PC-3 (cell line): ENCODE measurements around the gene PNPT1. TPM values are rescaled to one million over a fixed set of nuclear protein-coding genes. Genes with fewer than 3 reads are reported as not detected.
"Not testable (repeated sequence)": the region's sequence is repeated elsewhere in the genome, so short reads cannot be mapped to it uniquely, and the experiment has no call there.

Experiments used
- ATAC-seq: fragments of 200-7000 bp; cut with Tn5 transposase; 2 replicates; pipeline ENCODE4 v1.9.1; 2020; ENCODE audit warnings: mild to moderate bottlenecking, moderate library complexity
- Bru-seq: library from RNA; stranded (reverse); fragments of 400-500 nt; gene quantifications from one replicate; lab custom pipeline; 2021; lab: Mats Ljungman, UMichigan
- BruChase-seq, 2 experiments: library from RNA; stranded (reverse); fragments of 400-500 nt; gene quantifications; one replicate each; lab custom pipeline; 2021; lab: Mats Ljungman, UMichigan
- BruUV-seq: library from RNA; stranded (reverse); fragments of 400-500 nt; replicated peaks from 2 replicates; lab custom pipeline; 2021; lab: Mats Ljungman, UMichigan
- CTCF ChIA-PET: fragments of 300-600 bp; sonication (Branson Sonifier 250); formaldehyde crosslinking; loops from one replicate; lab custom pipeline; 2022; ENCODE audit warnings: antibody characterized with exemption; lab: Charles Lee
- POLR2A ChIA-PET: fragments of 300-600 bp; sonication (Branson Sonifier 250); formaldehyde crosslinking; loops from one replicate; lab custom pipeline; 2022; ENCODE audit warnings: antibody characterized with exemption; ENCODE audit not compliant: unreplicated experiment; lab: Charles Lee
- DNase-seq: peaks from one replicate; pipeline ENCODE4 v3.0.0-alpha.2; 2015
- H2AFZ ChIP-seq: fragments of 300-600 bp; sonication (generic); 2 replicates; pipeline ENCODE4 v1.6.0; 2016; ENCODE audit warnings: antibody characterized with exemption, low read length
- H3F3A ChIP-seq: fragments of 300-600 bp; sonication (generic); one replicate; pipeline ENCODE4 v1.6.0; 2017; ENCODE audit warnings: antibody characterized with exemption, low read length, control low read depth, mild to moderate bottlenecking; ENCODE audit not compliant: unreplicated experiment
- H3K27ac ChIP-seq: fragments of 300-600 bp; sonication (generic); 2 replicates; pipeline ENCODE4 v1.5.1; 2016; ENCODE audit warnings: mild to moderate bottlenecking, low read length
- H3K27me3 ChIP-seq: fragments of 300-600 bp; sonication (generic); 2 replicates; pipeline ENCODE4 v1.6.1; 2016; ENCODE audit warnings: low read length, mixed read lengths
- H3K36me3 ChIP-seq: fragments of 300-600 bp; sonication (generic); 2 replicates; pipeline ENCODE4 v1.6.1; 2016; ENCODE audit warnings: low read depth, mixed run types, low read length, mixed read lengths
- H3K4me1 ChIP-seq: fragments of 300-600 bp; sonication (generic); 2 replicates; pipeline ENCODE4 v1.5.1; 2016; ENCODE audit warnings: low read length; ENCODE audit not compliant: insufficient read depth
- H3K4me2 ChIP-seq: fragments of 300-600 bp; sonication (generic); 2 replicates; pipeline ENCODE4 v1.6.0; 2016; ENCODE audit warnings: low read length
- H3K4me3 ChIP-seq: fragments of 300-600 bp; sonication (generic); 2 replicates; pipeline ENCODE4 v1.5.1; 2016; ENCODE audit warnings: mild to moderate bottlenecking, low read length, mixed read lengths
- H3K79me2 ChIP-seq: fragments of 300-600 bp; sonication (generic); 2 replicates; pipeline ENCODE4 v1.6.1; 2017; ENCODE audit warnings: low read length, mixed read lengths
- H3K9ac ChIP-seq: fragments of 300-600 bp; sonication (generic); 2 replicates; pipeline ENCODE4 v1.6.0; 2016; ENCODE audit warnings: mild to moderate bottlenecking, low read length
- H3K9me2 ChIP-seq: fragments of 300-600 bp; sonication (generic); replicated peaks from 2 replicates; pipeline ENCODE4 v1.6.1; 2016; ENCODE audit warnings: mixed run types, low read length, mixed read lengths
- H3K9me3 ChIP-seq: fragments of 300-600 bp; sonication (generic); 2 replicates; pipeline ENCODE4 v1.6.1; 2016; ENCODE audit warnings: low read length, mixed read lengths
- H4K20me1 ChIP-seq: fragments of 300-600 bp; sonication (generic); 2 replicates; pipeline ENCODE4 v1.6.1; 2016; ENCODE audit warnings: low read length, mixed read lengths
- EZH2 ChIP-seq: fragments of 300-600 bp; sonication (generic); IDR thresholded peaks from one replicate; pipeline ENCODE4 v1.6.1; 2017; ENCODE audit warnings: antibody characterized with exemption, mild to moderate bottlenecking, low read length; ENCODE audit not compliant: unreplicated experiment
- EZH2phosphoT487 ChIP-seq: fragments of 300-600 bp; sonication (generic); IDR thresholded peaks from 2 replicates; pipeline ENCODE4 v1.6.1; 2018; ENCODE audit warnings: mild to moderate bottlenecking, antibody characterized with exemption, low read length, borderline replicate concordance
- intact Hi-C: fragments of 100-400 bp; cut with micrococcal nuclease; formaldehyde crosslinking; loops from 2 replicates; pipeline ENCODE4 v1.9.0; 2023
- long read RNA-seq: library from polyadenylated mRNA; unstranded; transcript quantifications from one replicate; pipeline ENCODE4 v2.0.0, GENCODE V29; 2021; ENCODE audit not compliant: unreplicated experiment
- total RNA-seq: library from RNA; depleted of rRNA; stranded (reverse); fragments of >200 nt; gene quantifications from 2 replicates; pipeline ENCODE4 v1.2.3, GENCODE V29; 2014; rRNA removed
- TF ChIP-seq, protein P1 (sequence below): fragments of 300-600 bp; sonication (generic); conservative IDR thresholded peaks from 2 replicates; pipeline ENCODE4 v1.5.1; 2017; ENCODE audit warnings: antibody characterized with exemption, low read depth, mild to moderate bottlenecking, low read length

Gene PNPT1
- total RNA-seq (38.8 and 43.6 TPM in 2 replicates), Bru-seq, nascent RNA (percentile 77 among the genes with signal in this experiment), BruChase-seq, experiment 1, labeled RNA remaining after a 6-hour chase (percentile 80 among the genes with signal in this experiment), BruChase-seq, experiment 2, labeled RNA remaining after a 2-hour chase (percentile 87 among the genes with signal in this experiment)
- long read RNA-seq, full-length matches to known transcripts, result 126 of 220 reads
- long read RNA-seq, partial matches to known transcripts, result 13 of 220 reads
- long read RNA-seq, other reads (novel, unspliced or antisense), result 81 of 220 reads

DNA sequence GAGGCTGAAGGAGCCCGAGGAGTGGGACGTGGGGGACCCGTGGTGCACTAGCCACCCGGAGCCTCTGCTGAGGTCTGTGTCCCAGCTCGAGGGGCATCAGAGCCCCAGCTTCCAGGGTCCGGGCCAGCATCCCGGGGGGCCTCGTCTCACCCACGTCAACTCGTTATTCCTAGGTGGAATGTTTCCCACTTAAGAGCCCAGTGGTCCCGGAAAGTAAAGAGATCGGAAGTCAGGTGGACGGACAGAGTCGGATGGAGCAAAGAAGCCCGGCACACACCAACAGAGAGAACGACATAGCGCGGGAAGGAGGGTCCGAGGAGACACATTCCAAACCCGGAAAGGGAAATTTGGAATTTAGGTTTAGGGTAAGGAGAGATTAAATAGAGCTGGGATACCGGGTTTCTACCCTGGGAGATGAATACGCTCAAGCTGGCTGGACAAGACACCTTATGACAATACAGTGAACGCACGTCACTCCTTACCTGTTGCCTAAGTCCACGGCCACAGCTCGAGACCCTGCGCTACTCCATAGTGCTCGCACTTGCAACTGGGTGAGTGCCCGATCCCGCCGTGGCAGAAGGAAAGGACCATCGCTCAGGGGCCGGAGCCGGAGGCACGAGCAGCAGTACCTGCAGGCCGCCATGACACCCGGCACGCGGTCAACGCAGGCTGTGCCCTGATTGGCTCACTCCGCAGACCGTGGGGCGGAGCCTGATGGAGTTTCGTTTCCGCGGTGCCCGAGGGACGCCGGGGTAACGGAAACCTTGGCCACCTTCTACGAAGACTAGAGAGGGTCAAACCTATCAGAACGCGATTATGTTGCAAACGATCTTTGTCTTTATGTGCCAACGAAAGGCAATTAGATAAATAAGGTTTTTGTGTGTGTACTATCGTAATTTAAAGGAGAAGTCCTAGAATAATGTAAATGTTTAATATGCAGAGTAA lies at the start of gene PNPT1:
TSS of gene PNPT1 (minus strand) at position 664 of the 945 bp plus-strand sequence. CDS start at position 643, 21 bp downstream.
- no peaks in the 10 kb centered on the region for H3F3A ChIP-seq
- H3K27me3 ChIP-seq, result no peaks in the 10 kb centered on the region
- H3K9ac ChIP-seq, result peak within 1 kb of the TSS; percentile 89
- DNase-seq (peak; percentile 96), ATAC-seq (peak; percentile 99)
- H3K4me3 ChIP-seq, result peak within 1 kb of the TSS; percentile 87
- peak within 1 kb of the TSS; percentile 82 for H3K4me2 ChIP-seq
- intact Hi-C loops, result loop anchor here (10.0 kb wide), 1 partner anchor 151 kb away; no protein-coding TSS in a partner anchor
- CTCF ChIA-PET, result no interaction called here
- TF ChIP-seq, protein P1, sequence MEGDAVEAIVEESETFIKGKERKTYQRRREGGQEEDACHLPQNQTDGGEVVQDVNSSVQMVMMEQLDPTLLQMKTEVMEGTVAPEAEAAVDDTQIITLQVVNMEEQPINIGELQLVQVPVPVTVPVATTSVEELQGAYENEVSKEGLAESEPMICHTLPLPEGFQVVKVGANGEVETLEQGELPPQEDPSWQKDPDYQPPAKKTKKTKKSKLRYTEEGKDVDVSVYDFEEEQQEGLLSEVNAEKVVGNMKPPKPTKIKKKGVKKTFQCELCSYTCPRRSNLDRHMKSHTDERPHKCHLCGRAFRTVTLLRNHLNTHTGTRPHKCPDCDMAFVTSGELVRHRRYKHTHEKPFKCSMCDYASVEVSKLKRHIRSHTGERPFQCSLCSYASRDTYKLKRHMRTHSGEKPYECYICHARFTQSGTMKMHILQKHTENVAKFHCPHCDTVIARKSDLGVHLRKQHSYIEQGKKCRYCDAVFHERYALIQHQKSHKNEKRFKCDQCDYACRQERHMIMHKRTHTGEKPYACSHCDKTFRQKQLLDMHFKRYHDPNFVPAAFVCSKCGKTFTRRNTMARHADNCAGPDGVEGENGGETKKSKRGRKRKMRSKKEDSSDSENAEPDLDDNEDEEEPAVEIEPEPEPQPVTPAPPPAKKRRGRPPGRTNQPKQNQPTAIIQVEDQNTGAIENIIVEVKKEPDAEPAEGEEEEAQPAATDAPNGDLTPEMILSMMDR, result no peak
- TF ChIP-seq EZH2 (no peak), EZH2phosphoT487 (no peak)
- peaks cover 51% of the 10 kb centered on the region for H3K79me2 ChIP-seq
- BruUV-seq, result TSS peak; percentile 72
- H3K4me1 ChIP-seq, result peaks cover 8% of the 10 kb centered on the region; the same call in 1 of the 2 replicates
- H3K9me3 ChIP-seq, result no peaks in the 10 kb centered on the region
- peak within 1 kb of the TSS; percentile 88 for H2AFZ ChIP-seq
- POLR2A ChIA-PET, result no interaction called here
- no peaks in the 10 kb centered on the region for H3K9me2 ChIP-seq
- peaks cover 4% of the 10 kb centered on the region; the same call in 1 of the 2 replicates for H3K36me3 ChIP-seq
- peak within 1 kb of the TSS; percentile 19; the same call in 1 of the 2 replicates for H3K27ac ChIP-seq
- 0 out of 2 replicates have a peak, but pooled peaks cover 6% of the 10 kb centered on the region for H4K20me1 ChIP-seq

DNA sequence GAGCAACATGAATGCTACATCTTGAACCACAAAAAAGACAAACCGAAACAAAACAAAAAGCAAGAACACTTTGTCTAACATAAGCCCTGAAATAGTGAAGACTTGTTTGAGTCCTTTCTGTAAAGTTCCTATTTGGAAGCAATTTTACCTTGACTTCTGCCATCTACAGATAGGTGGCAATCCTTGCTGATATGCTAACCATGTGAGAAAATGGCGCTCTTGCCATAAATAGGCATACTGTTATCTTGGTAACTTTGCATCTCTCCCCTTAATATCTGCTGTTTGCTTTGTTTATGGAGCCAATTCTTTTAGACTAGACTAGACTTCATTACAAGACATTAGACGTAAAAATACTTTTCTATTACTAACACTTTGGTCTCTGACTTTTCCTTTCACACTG lies 49.4 kb upstream of the PNPT1 start:
- Histone ChIP-seq H3K4me1 (no peaks in the 10 kb centered on the region), H3K9me3 (no peaks in the 10 kb centered on the region), H3K27ac (no peak overlapping the region), H3K9ac (no peak overlapping the region), H3K9me2 (no peaks in the 10 kb centered on the region), H3K4me2 (no peak overlapping the region), H3K36me3 (no peaks in the 10 kb centered on the region), H4K20me1 (no peaks in the 10 kb centered on the region), H3K27me3 (no peaks in the 10 kb centered on the region), H2AFZ (no peak overlapping the region), H3K4me3 (no peak overlapping the region), H3F3A (no peaks in the 10 kb centered on the region), H3K79me2 (no peaks in the 10 kb centered on the region)
- POLR2A ChIA-PET, result no interaction called here
- intact Hi-C loops, result no loop called here
- no peak for ATAC-seq
- CTCF ChIA-PET, result no interaction called here
- TF ChIP-seq, protein P1, result no peak
- TF ChIP-seq EZH2phosphoT487 (no peak), EZH2 (no peak)
- BruUV-seq, result no TSS peak
- DNase-seq, result no peak

DNA sequence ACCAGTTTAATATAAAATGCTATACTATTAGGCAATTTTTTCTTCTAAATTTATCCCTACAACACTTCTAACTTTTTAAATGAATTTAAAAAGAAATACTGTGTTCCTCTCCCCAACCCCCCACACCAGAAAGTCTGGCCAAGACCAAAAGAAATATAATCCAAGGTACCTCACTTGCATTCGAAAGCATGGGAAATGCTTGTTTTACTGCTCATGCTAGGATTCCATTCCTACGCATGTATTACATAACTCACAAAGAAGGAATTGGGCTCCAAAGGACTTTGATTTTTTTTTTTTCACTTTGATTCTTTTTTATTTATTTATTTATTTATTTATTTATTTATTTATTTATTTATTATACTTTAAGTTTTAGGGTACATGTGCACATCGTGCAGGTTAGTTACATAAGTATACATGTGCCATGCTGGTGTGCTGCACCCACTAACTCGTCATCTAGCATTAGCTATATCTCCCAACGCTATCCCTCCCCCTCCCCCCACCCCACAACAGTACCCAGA lies 42.4 kb upstream of the PNPT1 start:
- H3K9ac ChIP-seq, H3K4me1 ChIP-seq, H3K79me2 ChIP-seq, ATAC-seq, H3K27me3 ChIP-seq, intact Hi-C loops, H3F3A ChIP-seq, H2AFZ ChIP-seq, H3K9me3 ChIP-seq, H4K20me1 ChIP-seq, BruUV-seq, H3K9me2 ChIP-seq, H3K27ac ChIP-seq, CTCF ChIA-PET, POLR2A ChIA-PET, DNase-seq, H3K4me3 ChIP-seq, H3K36me3 ChIP-seq, H3K4me2 ChIP-seq: not testable (repeated sequence)
